ENCODE data around the gene ANKEF1.

DNA sequence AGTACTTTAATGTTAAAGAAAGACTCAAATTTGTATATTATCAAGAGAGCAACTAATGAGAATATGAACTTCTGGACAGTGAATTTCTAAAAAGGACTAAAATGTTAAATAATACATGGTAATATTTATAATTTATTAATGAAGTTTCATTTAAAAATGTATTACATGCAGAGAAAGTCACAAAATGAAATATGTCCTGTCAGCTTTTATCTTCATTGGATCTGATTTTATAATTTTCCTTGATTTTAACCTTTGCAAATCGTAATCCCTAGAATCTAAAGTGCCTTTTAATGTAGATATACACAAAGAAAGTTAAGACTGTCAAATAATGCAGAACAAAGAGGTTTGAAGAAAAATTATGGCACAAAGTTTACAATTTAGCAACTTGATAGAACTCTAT lies 16.4 kb downstream of the ANKEF1 start:
- TF ChIP-seq SIN3A (IDR thresholded peaks at IDR 0.05; ENCODE audit: borderline replicate concordance, insufficient read depth, low read length) (no peak), TAF1 (IDR thresholded peaks at IDR 0.05; ENCODE audit: borderline replicate concordance, insufficient read depth, low read length) (no peak)

All from PFSK-1 (cell line).